NCI-H526 treated with DMSO at 0.1 percent for 48 hours (cell line): ENCODE data around the gene OR2T35.
"Not testable (repeated sequence)": the region's sequence is repeated elsewhere in the genome, so short reads cannot be mapped to it uniquely, and the experiment has no call there.

Experiments used
- DNase-seq: peaks from one replicate; lab custom pipeline; 2025; lab: John Stamatoyannopoulos, UW

Gene OR2T35

DNA sequence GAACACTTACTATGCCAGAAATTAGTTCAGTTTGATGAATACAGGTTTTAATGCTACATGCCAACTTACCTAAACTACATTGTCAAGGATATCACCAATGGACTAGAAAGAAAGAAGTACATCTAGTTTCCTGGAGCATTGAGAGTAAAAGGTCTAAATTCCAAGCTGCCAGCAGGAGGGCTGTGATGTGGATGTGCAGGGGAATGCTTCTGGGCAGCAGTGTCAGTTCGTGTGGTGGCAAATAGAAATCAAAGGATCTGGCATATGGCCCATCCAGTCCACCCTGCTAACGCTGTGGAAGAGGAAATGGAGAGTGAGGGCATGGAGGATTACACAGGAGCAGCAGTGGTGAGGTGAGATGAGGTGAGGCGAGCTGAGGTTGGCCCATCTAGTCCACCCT is at the start of gene OR2T35:
OR2T35 (minus strand) TSS at position 101 of the 400 bp plus-strand sequence. CDS start 6,020 bp downstream, outside the sequence.
- DNase-seq = not testable (repeated sequence)

DNA sequence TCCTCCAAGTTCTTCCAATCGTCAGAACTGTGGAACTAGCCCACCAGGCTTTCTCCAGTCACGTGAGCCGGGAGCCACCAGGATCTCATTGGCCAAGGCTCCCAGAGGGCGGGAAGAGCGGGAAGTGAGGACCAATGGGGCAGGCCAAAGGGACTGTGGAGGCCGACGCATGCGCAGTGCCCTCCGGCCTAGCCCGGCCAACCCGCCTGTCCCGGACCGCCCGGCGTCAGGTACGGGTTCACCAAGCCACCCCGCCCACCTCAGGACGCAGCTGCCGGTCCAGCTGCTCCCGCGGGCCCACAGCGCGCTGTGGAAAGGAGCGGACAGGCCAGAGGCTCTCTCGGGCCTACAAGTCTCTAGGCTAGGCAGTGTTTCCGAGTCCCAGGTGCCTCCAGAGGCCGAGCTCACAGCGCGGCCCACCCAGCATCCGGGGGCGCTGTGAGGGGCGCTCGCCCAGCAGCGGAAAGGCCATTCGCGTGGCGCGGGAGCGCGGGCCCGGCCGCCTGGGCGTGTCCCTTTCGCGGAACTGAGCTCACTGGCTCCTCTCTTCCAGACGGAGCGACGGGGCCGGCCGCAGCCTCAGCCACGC is 46.6 kb upstream of the OR2T35 start:
- no peak for DNase-seq

GRCh38 chr1:248688527-248689298 is 43.6 kb upstream of the OR2T35 start:
- DNase-seq = no peak

DNA sequence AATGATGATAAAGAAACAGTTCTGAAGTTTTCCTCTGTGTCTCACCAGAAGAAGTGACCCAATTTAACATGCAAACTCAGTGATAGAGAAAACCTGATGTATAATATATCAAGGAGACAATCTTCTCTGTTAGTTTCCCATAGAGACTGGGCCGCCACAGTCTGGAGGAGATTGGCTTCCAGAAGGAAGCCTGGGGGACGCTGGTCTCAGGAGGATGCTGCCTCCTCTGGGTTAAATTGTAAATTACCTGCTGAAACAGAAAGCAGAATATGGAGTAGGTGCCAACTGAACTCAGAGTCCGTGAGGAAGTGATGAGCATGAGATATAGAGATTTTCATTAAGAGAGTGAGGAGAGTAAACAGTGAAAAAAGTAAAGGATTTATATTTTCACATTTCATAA is 41.7 kb upstream of the OR2T35 start:
- no peak for DNase-seq

GRCh38 chr1:248681651-248682050 is 36.6 kb upstream of the OR2T35 start:
- no peak for DNase-seq

GRCh38 chr1:248670003-248670402 is 24.9 kb upstream of the OR2T35 start:
- no peak for DNase-seq

DNA sequence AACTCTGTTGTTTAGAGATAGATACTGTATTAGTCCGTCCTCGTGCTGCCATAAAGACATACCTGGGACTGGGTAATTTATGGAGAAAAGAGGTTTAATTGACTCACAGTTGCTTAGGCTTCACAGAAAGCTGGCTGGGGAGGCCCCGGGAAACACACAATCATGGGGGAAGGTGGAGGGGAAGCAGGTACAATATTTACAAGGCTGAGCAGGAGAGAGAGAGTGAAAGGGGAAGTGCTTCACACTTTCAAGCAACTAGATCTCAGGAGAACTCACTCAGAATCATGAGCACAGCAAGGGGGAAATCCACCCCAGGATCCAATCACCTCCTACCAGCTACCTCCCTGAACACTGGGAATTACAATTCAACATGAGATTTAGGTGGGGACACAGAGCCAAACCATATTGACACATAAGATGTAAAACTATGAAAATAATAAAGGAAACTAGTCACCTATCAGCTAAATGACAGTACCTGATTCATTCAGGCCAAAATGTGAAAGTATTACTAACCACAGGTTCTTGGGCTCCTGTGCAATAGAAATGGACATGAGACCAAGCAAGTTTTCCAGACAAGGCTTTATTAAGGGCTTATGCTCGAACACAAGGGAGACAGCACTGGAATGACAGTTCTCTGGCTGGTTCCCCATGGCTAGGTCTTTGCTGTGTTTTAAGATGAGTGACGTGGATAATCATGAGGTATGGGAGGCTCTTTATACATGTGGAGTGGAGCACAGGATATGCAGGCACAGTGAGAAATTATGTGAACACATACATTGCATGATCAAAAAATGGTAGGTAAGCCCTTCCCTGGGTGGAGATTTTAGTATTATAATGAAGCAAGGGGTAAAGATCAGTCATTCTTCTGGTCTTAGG is 18.6 kb upstream of the OR2T35 start:
- not testable (repeated sequence) for DNase-seq

DNA sequence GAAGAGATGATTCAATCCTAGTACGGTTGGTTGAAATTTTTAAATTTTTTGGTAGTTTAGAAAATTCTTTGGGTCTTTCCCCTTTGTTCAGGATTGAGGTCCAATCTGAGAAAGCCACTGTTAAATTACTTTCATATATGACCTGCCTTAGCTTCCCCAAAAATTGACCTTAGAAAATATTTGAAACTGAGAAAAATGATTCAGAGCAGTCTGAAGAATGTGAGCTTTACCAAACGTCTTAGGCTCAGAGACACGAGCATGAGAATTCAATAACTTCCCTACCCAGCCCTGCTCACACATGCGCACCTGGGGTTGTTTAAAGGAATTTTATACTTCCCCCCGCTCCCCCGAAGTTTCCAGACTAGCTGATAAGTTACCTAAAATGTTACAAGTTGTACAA is 11.7 kb upstream of the OR2T35 start:
- not testable (repeated sequence) for DNase-seq

DNA sequence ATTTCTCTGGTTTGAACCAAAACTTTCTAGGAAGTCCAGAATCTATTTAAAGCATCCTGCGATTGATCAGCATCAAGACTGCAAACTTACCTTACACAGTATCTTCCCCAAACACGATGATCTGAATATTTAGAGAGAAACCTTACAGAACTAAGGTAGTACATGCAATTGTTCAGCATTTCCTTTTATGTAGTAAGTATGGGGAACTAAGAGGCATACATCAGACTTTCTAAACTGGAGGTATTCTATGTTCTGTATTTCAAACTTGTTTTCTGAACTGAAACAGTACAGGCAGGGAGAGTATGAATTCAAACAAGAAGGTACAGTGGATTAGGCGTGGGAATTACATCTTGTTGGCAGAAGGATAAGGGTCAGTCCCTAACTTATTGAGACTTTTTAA is 10.3 kb upstream of the OR2T35 start, which contains the start of gene OR2T27:
OR2T27 (minus strand) TSS at position 175 of the 400 bp plus-strand sequence. CDS start 4,644 bp downstream, outside the sequence.
- not testable (repeated sequence) for DNase-seq

GRCh38 chr1:248648770-248649536 is 3.9 kb upstream of the OR2T35 start:
- DNase-seq = not testable (repeated sequence)

GRCh38 chr1:248642971-248643651 is 2.0 kb downstream of the OR2T35 start:
- not testable (repeated sequence) for DNase-seq

DNA sequence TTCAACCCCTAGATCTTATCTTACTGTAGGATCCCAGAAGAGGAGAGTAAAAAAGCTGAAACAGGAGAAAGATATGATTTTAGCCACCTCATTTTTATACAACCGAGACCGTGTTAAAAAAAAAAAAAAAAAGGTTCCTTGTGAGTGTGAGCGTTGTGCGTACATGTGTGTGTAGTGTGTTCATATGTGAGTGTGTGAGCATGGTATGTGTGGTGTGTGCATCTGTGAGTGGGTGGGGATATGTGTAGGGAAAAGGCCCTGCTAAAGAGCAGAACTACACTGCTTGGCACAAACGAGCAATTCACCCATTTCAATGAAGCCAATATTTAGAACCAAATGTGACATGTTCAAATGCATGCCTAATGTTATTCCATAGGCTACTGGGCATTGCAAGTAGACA is 3.5 kb downstream of the OR2T35 start:
- not testable (repeated sequence) for DNase-seq

DNA sequence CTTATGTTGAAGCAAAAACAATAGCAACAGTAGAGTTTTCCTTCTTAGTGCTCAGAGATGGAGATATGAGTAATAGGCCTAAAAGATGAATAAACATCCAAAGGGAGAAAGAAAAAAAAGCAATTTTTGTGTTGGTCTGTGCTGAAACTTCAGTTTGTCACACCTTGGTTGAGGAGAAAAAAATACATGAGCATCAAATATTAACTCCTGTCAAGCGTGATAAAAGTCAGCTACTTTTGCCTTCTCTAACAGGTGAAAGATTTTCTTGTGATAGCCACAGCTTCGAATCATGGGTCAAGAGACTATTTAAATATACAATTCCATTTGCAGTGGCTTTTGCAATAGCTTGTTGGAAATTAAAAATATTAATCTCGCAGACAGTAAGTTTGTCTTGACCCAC is 4.2 kb downstream of the OR2T35 start:
- not testable (repeated sequence) for DNase-seq

DNA sequence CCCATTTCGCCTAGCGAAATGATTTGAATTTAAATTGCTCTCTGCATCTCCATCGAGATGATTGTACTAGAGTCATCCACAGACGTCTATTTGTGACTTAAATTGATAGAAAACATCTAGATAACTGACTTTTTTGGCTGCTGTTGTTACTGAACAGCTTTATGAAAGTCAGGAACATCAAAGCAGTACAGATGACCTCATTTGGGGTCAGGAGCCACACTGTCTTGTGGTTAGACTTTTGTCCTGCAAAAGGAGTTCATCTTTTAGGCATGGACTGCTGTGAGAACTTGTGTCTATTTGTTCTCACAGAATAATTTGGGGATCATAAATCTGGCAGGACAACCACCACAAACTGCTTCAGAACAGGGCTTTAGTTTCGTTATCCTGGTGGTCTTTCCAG is 5.4 kb downstream of the OR2T35 start:
- not testable (repeated sequence) for DNase-seq

DNA sequence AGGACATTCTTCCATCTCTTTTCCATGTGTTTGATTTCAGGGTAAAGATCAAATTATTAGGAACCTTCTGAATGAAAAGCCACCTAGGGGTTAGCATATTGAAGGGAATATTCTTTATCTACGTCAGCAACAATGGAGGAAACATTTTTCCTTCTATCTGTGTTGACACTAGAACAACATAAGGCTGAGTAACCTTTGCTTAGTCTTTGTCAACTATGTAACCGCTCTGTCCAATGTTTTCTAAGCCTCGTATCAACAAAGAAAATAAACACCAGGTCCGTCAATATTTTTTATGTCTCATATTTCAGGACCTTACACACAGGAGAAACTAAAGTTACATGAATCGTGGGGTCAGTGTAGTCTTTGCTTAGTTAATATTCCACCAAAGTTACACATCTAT is 8.5 kb downstream of the OR2T35 start:
- not testable (repeated sequence) for DNase-seq

- DNase-seq = not testable (repeated sequence)
Observed at GRCh38 chr1:248634991-248635390, 10.1 kb downstream of the OR2T35 start, which contains the start of gene OR2T11. Gene OR2T11, minus strand, starts transcription at chr1:248635091. Its CDS starts 7,963 bp downstream, at chr1:248627128.

GRCh38 chr1:248631354-248632008 is 13.6 kb downstream of the OR2T35 start:
- DNase-seq = no peak

- no peak for DNase-seq
Observed at GRCh38 chr1:248630551-248630950, 14.5 kb downstream of the OR2T35 start.

DNA sequence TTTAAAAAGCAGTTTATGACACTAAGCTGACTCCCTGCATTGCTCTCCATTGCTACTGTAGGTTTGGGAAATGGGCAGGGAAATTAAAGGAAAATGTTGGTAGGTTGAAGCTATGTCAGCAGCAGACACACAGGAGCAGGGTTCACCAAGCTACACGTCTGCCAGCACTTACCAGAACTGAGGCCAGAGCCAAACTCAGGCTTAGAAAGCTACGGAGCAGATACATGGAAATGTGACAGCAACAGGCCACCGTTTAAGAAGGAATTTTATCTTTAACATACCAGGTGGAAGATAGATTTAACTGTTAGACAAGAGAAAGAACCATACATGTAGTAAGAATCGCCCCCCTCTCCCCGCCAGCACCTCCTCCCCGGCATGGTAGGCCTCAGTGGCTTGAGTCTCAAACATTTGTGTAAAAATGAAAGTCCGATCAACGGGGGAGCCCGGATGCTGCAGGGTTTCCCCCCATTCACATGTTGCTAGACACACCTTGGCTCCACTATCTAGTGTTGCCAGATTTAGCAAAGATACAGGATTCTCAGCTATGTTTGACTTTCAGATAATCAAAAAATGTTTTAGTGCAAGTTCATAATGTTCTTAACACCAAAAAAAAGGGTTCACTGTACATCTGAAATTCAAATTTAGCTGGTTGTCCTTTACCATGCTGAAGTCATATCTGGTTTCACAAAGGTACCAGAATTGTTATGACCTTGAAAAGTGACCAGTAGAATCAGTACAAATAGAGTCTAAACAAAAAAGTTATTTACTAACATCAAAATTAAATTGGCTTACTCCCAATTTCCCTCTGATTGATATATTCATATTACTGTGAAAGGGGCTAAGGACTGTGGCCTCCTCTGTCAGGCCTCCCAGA is 16.9 kb downstream of the OR2T35 start:
- no peak for DNase-seq
